HG03520 (cell line): ENCODE data around the gene DUOX1.
"Not testable (repeated sequence)": the region's sequence is repeated elsewhere in the genome, so short reads cannot be mapped to it uniquely, and the experiment has no call there.

Source experiments
- ATAC-seq: cut with Tn5 transposase; IDR thresholded peaks from one replicate; pipeline ENCODE4 v1.9.1; 2021; ENCODE audit warnings: mild to moderate bottlenecking, moderate library complexity; ENCODE audit not compliant: unreplicated experiment

Gene DUOX1

DNA sequence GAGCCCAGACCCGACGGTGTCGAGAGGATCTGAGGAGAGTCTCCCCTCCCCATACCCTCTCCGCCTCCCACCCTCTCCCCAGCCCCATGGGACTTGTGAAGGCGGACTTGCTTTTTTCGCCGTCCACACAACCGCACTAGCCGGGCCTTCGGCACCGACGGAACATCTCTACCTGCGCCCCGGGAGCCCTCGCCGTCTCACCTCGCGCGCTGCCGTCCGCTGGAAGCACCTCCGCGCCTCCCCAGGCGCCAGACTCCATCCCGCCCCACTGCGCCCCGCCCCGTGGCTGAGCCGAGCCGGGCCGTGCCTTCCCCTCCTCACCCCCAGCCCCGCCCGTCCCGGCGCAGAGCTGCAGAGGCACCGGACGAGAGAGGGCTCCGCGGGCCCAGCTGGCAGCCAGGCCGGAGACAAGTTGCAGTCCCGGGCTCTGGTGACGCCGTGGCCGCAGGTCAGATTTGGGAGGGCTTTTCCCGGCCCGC, at the start of gene DUOX1, which contains the start of gene DUOXA1:
Gene DUOX1 (plus strand): TSS at position 344 of the 479 bp plus-strand sequence. CDS start 1,973 bp downstream, outside the sequence.
Gene DUOXA1 (minus strand): TSS at position 229 of the 479 bp plus-strand sequence. CDS start 6,865 bp downstream, outside the sequence.
- no peak for ATAC-seq

- not testable (repeated sequence) for ATAC-seq
Observed at GRCh38 chr15:45080593-45080992, 49.2 kb upstream of the DUOX1 start.

DNA sequence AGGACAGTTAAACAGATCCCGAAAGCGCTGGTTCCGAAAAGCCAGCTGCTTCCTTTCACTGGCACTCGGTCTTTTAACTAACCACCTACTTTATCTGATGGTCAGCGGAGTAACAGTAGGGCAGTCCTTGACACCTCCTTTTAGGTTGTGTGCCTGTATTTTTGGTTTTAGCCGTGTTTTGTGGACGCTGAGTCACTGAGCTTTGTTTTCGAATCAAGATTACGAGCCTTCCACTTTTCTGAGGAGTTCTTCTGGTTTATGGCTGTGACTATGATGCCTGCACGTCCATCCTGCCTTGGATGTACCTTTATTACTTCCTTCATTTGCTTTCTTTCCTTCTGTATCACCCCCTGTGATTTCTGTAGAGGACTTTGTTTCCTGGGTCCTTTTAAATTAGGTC, 47.4 kb upstream of the DUOX1 start:
- ATAC-seq, result not testable (repeated sequence)

- no peak for ATAC-seq
Observed at GRCh38 chr15:45083223-45083622, 46.6 kb upstream of the DUOX1 start.

GRCh38 chr15:45084163-45084562, 45.6 kb upstream of the DUOX1 start:
- ATAC-seq, result no peak

- no peak for ATAC-seq
Observed at GRCh38 chr15:45087513-45087912, 42.3 kb upstream of the DUOX1 start.

GRCh38 chr15:45088801-45089711, 40.7 kb upstream of the DUOX1 start:
- no peak for ATAC-seq

GRCh38 chr15:45089712-45090373, 40.0 kb upstream of the DUOX1 start:
- ATAC-seq, result no peak

- ATAC-seq, result no peak
Observed at GRCh38 chr15:45091161-45091560, 38.6 kb upstream of the DUOX1 start.

DNA sequence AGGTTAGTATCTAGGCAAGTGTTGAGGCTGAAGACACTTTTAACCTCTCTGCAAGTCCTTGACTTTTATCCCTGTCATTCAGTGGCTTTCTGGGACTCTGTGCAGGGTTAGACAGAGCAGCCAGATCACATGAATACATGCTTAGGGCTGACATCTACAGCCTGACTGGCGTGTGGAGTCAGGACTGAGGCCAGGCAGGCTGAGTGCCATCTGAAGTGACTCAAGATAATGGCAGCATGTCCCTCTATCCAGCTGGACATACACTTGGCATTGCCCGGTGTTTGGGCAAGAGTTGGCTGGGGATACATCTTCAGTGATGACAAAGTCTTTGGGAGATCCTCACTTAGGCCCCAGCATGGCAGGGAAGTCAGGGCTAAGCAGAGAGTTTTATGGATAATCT, 38.2 kb upstream of the DUOX1 start:
- ATAC-seq, result no peak

GRCh38 chr15:45093013-45093412, 36.8 kb upstream of the DUOX1 start:
- ATAC-seq, result no peak

DNA sequence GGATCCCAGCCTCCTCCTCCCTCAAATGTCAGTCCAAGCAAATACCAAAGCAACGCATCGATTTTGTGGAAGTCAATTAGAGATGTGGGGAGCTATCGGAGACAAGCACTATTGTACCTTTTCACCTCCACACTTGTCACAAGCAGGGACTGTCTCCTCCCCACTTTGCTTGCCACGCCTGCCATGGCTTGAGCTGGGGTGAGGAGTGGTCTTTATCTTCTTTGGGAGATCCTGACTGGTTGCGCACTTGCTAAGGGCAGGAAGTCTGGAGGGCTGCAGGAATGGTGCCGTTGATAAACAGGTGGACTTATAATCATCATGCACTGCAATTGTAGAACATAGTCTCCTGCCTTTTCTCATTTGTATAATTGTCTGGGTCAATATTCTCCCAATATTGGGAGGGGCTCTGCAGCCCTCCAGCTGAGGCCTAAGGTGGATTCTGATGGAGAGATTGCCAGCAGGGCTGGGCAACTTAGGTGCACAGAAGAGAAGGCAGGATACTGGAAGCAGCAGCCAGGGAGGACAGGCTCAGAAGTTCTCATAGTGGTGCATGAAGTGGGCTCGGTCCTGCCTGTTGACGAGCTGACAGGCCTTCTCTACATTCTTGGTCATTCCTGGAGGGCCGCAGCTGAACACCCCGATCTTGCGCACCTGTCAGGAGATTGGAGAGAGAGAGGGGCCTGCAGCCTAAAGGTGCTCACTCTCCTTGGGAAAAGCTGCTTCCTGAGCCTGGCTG, 36.0 kb upstream of the DUOX1 start:
- no peak for ATAC-seq

- no peak for ATAC-seq
Observed at GRCh38 chr15:45094358-45094730, 35.5 kb upstream of the DUOX1 start.

- ATAC-seq, result no peak
Observed at GRCh38 chr15:45095661-45096060, 34.1 kb upstream of the DUOX1 start.

GRCh38 chr15:45097466-45097865, 32.3 kb upstream of the DUOX1 start:
- ATAC-seq, result no peak

DNA sequence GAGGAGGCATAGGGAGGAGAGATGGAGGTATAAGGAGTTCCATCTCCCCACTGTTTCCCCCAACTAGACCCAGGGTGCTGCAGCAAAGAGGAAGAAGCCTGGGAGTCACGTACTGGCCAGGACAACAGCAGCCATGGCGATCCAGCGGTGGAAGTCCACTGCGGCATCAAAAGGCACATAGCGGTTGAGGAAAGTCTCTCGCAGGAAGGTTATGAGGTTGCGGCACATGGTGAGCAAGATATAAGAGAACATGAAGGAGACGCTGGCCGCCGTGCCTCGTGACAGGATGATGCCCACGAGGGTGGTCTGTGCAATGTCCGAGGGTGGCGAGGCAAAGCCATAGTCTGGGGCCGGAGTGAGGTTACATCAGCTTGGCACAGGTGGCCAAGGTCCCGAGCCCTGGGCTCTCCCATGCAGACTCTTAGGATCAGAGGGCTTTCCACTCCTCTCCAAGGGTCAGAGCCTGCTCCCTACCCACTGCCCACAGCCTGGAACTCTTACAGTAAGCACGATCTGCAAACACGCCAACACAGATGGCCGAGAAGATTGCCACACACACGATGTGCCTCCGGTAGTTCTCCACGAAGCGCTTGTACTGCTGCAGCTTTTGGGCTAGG, 30.1 kb upstream of the DUOX1 start:
- ATAC-seq, result no peak

- no peak for ATAC-seq
Observed at GRCh38 chr15:45100884-45101625, 28.7 kb upstream of the DUOX1 start.

DNA sequence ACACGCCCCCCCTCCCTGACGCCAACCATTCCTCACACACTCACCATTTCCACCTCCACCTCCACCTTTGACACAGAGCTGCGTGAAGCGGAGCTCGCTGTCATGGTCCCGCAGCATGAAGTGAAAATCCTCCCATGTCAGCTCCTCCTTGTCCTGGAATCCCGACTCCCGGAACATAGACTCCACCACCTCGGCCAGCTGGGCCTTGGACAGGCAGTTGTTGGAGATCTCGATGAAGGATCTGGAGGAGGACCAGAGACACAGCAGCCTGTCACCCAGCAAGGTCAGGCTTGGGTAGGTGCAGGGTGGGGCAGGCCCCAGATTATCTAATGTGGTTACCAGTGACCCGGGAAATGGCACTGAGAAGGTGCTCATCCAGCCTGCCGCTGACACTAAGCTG, 28.0 kb upstream of the DUOX1 start:
- ATAC-seq, result no peak

- no peak for ATAC-seq
Observed at GRCh38 chr15:45102226-45102625, 27.6 kb upstream of the DUOX1 start.

GRCh38 chr15:45104170-45104569, 25.6 kb upstream of the DUOX1 start:
- ATAC-seq, result not testable (repeated sequence)
